C4-2B (cell line): ENCODE data around the gene CREB3L4.
A peak's percentile ranks its signal among the peaks of the same experiment; 100 is the strongest.

ENCODE experiments used
- H3K27ac ChIP-seq: fragments of 450-650 bp; 2 replicates; pipeline ENCODE4 v1.5.1; 2017
- CTCF ChIP-seq: fragments of 450-650 bp; conservative IDR thresholded peaks from 2 replicates; pipeline ENCODE4 v1.5.1; 2017; ENCODE audit warnings: mild to moderate bottlenecking
- ZFX ChIP-seq: fragments of 450-650 bp; IDR thresholded peaks from 2 replicates; pipeline ENCODE4 v1.6.1; 2017

CREB3L4 gene

GRCh38 chr1:153954826-153955225 is 12.9 kb upstream of the CREB3L4 start:
- TF ChIP-seq CTCF = no peak
- no peak for TF ChIP-seq ZFX
- H3K27ac ChIP-seq = no peak overlapping the region

GRCh38 chr1:153956997-153957715 is 10.5 kb upstream of the CREB3L4 start:
- peak overlapping the region; percentile 83 for H3K27ac ChIP-seq
- TF ChIP-seq CTCF = no peak
- TF ChIP-seq ZFX = no peak

GRCh38 chr1:153957744-153958110 is 10.0 kb upstream of the CREB3L4 start:
- TF ChIP-seq CTCF = no peak
- no peak for TF ChIP-seq ZFX
- peak overlapping the region; percentile 83 for H3K27ac ChIP-seq

GRCh38 chr1:153958111-153958960 is 9.4 kb upstream of the CREB3L4 start, which contains the start of gene CRTC2:
Gene CRTC2, minus strand, starts transcription at chr1:153958612. Its CDS starts 115 bp downstream, at chr1:153958497.
- H3K27ac ChIP-seq = peak within 1 kb of the TSS; percentile 83
- TF ChIP-seq ZFX (peak; percentile 90), CTCF (no peak)

GRCh38 chr1:153958961-153959260 is 8.8 kb upstream of the CREB3L4 start:
- no peak overlapping the region for H3K27ac ChIP-seq
- TF ChIP-seq CTCF (no peak), ZFX (no peak)

GRCh38 chr1:153959454-153959853 is 8.2 kb upstream of the CREB3L4 start:
- H3K27ac ChIP-seq = no peak overlapping the region
- no peak for TF ChIP-seq CTCF
- TF ChIP-seq ZFX = no peak

GRCh38 chr1:153960206-153960605 is 7.5 kb upstream of the CREB3L4 start:
- TF ChIP-seq ZFX = no peak
- no peak for TF ChIP-seq CTCF

More at GRCh38 chr1:153960206-153960605, 7.5 kb upstream of the CREB3L4 start:
- H3K27ac ChIP-seq = no peak overlapping the region
